ENCODE results near the gene RNFT2.

RNFT2 gene

GRCh38 chr12:116880213-116880816 is 142.2 kb downstream of the RNFT2 start:
- FAIRE-seq = no peak

GRCh38 chr12:116880817-116881324 is 142.8 kb downstream of the RNFT2 start:
- no peak for FAIRE-seq

GRCh38 chr12:116881325-116881876 is 143.3 kb downstream of the RNFT2 start, which contains the start of gene HRK:
Gene HRK, minus strand, starts transcription at chr12:116881441. Its CDS starts 134 bp downstream, at chr12:116881307.
- no peak for FAIRE-seq

- FAIRE-seq = no peak
These were observed 143.9 kb downstream of the RNFT2 start for GRCh38 chr12:116881877-116882507.

- no peak for FAIRE-seq
These were observed 144.6 kb downstream of the RNFT2 start for GRCh38 chr12:116882742-116883141.

GRCh38 chr12:116884871-116885270 is 146.8 kb downstream of the RNFT2 start:
- FAIRE-seq = no peak

- no peak for FAIRE-seq
These were observed 147.4 kb downstream of the RNFT2 start for GRCh38 chr12:116885491-116885890.

GRCh38 chr12:116887244-116887643 is 149.1 kb downstream of the RNFT2 start:
- FAIRE-seq = no peak

GRCh38 chr12:116887897-116888296 is 149.8 kb downstream of the RNFT2 start:
- FAIRE-seq = no peak

- FAIRE-seq = no peak
These were observed 152.2 kb downstream of the RNFT2 start for GRCh38 chr12:116890330-116890729.

- FAIRE-seq = no peak
These were observed 152.9 kb downstream of the RNFT2 start for GRCh38 chr12:116891019-116891418.

- FAIRE-seq = no peak
These were observed 154.4 kb downstream of the RNFT2 start for GRCh38 chr12:116892349-116893140.

GRCh38 chr12:116894913-116895312 is 156.8 kb downstream of the RNFT2 start:
- FAIRE-seq = no peak

- FAIRE-seq = no peak
These were observed 158.4 kb downstream of the RNFT2 start for GRCh38 chr12:116896411-116896924.

GRCh38 chr12:116897476-116897875 is 159.4 kb downstream of the RNFT2 start:
- FAIRE-seq = no peak

GRCh38 chr12:116898669-116899068 is 160.6 kb downstream of the RNFT2 start:
- FAIRE-seq = no peak

GRCh38 chr12:116901612-116902011 is 163.5 kb downstream of the RNFT2 start:
- FAIRE-seq = no peak

Measured in TTC549 (cell line).